Activated T-cell treated with anti-CD3 and anti-CD28 coated beads, Interleukin-2, amount 50 U/mL, for 48 hours (primary cell): ENCODE results near the gene IQCC.

Source experiments
- DNase-seq, 2 experiments: peaks; one replicate each; pipeline ENCODE4 v3.0.0-alpha.2; 2020

The IQCC gene

DNA sequence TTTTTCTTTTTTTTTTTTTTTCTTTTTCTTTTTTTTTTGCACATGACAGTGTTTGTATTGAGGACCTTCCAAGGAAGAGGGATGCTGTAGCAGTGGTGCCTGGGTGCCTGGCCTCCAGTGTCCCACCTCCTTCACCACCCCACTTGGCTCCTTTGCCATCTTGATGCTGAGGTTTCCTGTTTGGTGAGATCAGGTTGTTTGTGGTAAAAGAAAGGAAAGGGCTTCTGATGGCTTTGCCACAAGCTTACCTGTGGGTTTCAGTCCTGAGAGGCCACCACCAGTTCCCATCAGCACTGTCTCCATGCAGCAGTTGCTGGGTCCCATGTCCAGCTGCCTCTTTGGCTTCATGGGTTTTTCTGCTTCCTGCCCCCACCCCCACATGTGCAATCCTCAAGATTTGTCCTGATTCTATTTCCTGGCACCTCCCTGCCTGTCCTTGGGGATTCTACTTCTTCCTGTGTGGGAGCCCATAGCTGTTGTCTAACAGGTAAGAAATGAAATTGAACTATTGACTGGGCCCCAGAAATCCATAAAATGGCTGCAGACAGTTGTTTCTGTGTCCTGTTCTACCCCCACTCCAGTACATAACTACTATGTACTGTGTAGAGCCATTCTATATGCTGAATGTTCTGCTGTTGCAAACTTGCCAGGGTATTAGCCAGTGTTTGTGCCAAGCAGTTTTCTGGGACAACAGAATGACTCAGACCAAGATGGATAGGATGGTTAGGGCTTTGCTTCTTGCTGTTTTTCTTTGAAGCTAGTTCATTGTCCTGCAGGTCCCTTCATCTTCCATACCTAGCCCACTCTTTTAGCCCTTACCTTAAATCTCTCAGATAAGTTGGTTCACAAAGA, 9.3 kb upstream of the IQCC start:
- no peak for DNase-seq

- no peak for DNase-seq
Observed at GRCh38 chr1:32197074-32197473, 8.4 kb upstream of the IQCC start.

GRCh38 chr1:32197837-32198236, 7.6 kb upstream of the IQCC start:
- no peak for DNase-seq

- DNase-seq: no peak
Observed at GRCh38 chr1:32198237-32199042, 7.0 kb upstream of the IQCC start.

DNA sequence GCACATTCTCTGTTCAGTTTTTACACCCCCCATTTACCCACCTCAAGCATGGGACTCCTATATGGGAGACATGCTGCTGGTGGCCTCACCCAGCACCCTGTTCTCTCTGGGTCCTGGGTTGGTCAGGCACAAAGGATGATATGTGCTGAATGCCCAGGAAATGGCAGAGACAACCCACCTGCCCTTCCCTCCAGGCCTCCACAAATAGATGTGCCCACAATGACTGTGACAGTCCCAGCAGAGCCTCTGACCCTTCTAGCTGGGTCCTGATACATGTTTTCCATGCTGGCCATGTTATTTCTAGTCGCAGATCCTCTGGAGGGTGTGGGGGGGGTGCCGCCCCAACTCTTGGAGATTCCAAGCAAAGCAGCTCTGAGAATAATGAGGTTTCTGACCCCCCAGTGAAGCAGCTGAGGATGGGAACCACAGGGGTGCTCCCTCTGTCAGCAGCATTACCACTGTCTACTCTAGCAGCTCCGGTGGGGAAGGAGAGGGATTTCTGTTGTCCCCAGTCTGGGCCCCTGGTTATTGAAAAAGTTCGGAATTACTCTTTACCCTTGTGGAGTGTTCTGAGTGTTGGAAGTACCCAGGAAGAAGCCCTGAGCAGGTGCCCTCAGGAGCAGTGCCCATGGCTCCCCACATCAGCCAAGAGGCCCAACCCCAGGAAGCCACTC, 6.3 kb upstream of the IQCC start:
- no peak for DNase-seq

GRCh38 chr1:32199717-32200072, 5.8 kb upstream of the IQCC start:
- DNase-seq: no peak

DNA sequence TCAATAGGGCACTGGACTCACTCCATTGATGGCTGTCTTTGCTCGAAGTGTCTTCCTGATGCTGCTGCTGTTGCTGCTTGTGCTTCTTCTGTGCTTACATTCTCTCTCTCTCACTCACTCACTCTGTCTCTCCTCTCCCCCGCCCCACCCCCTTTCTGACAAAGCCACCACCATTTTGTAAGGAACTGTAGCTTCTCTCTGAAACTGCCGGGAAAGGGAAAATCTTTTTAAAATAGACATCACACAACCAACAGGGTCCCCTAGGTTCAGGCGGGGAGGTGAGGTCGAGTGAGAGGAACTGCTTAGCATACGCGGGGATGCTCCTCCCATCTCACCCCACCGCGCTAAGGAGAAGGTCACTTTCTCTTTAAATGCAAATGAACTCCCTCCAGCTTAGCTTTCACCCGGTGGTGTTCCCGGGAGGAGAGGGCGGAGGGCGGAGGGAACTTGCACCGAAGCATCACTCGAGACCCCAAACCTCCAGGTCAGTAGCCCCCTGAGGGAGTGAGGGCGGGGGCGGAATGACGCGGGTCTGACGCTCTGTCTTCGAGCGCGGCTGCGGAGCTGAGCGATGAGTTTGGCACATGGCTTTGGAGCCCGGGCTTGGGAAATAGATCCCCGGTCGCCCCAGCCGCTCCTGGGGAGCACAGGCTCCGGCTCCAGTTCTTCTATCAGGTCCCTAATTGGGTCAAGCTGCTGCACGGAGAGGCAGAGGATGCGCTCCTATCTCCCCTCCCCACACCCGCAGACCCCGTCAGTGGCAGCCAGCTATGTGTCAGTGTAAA, 5.1 kb upstream of the IQCC start, which contains the start of gene CCDC28B:
Gene CCDC28B (plus strand): TSS at position 370 of the 785 bp plus-strand sequence. CDS start 1,341 bp downstream, outside the sequence.
- DNase-seq: peak; percentile 73 to 74

DNA sequence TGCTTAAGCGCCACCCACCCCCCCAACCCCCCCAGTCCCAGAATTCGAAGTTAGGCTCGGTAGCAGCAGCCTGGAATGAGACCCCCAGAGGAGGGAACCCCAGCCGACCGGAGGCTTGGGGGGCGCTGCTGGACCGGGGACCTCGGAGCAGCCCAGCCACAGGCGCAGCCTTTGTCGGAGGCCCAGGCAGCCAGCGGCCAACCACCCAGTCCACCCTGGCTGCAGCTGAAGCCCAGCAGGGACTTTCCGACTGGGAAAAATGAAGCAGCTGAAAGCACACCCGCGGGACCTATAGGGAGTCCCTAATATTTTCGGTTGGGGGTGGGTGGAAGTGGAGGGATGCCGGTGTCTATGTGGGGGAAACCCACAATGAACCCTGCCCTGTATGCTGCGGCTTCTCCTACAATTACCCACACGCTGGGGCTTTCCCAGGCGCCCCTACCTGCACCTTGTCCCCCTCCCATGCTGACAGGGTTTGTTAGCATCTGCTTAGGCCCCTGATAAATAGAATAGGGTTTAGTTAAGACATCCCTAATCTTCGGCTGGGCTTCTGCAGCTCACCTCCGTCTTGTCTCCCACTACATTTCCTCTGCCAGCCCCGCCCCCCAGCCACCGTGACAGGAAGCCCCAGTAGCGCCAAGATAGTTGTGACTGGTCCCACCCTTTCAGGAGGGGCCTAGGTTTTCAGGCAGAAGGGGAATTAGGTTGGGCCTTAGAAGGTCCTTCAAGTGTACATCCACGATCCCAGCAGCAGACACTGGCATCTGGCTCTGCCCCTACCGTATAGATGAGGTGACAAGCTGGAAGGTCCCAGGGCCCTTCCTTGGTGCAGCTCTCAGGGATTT, 4.2 kb upstream of the IQCC start:
- DNase-seq: peak; percentile 87

DNA sequence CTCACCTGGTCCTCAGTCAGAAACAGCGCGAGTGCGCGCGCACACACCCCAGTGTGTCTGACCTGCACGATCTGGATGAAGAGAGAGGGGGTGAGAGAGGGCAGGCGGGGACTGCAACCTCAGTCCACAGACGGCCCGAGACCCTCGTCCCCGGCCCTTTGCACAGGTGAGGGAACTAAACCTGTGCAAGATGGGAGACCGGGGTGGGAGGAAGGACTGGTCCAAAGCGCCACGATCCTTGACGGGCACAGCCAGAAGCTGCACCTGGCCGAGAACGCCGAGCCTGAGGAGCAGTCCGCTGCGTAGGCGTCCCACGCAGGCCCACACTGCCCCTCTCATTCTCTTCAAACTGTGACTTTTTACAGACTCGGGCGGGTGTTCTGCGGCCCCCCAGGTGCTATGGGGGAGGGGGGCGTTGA, 519 bp upstream of the IQCC start:
- no peak for DNase-seq

DNA sequence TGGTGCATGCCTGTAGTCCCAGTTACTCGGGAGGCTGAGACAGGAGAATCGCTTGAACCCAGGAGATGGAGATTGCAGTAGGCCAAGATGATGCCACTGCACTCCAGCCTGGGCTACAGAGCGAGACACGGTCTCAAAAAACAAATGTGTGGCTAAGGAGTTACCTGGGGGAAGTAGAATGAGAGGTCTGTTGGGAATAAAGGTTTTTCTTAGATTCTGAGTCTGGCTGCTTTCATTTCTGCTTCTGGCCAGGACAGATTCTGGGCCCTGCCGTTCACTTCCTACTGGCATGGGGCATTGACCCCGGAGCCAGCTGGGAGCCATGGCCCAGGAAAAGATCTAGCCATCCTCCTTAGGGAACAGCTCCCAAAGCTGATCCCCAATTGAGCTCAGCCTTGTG, 3.0 kb downstream of the IQCC start:
- DNase-seq: no peak

GRCh38 chr1:32208891-32209328, 3.4 kb downstream of the IQCC start, which contains the start of gene DCDC2B:
DCDC2B (plus strand) TSS chr1:32209089; CDS start chr1:32209094, 5 bp downstream.
- DNase-seq: no peak

- DNase-seq: peak; percentile 69 to 75
Observed at GRCh38 chr1:32215629-32216480, 10.4 kb downstream of the IQCC start.

GRCh38 chr1:32216566-32216965, 11.1 kb downstream of the IQCC start:
- DNase-seq: no peak

- no peak for DNase-seq
Observed at GRCh38 chr1:32219022-32219421, 13.6 kb downstream of the IQCC start.

- DNase-seq: no peak
Observed at GRCh38 chr1:32220746-32221580, 15.5 kb downstream of the IQCC start.

GRCh38 chr1:32221581-32221979, 16.1 kb downstream of the IQCC start:
- DNase-seq: no peak

DNA sequence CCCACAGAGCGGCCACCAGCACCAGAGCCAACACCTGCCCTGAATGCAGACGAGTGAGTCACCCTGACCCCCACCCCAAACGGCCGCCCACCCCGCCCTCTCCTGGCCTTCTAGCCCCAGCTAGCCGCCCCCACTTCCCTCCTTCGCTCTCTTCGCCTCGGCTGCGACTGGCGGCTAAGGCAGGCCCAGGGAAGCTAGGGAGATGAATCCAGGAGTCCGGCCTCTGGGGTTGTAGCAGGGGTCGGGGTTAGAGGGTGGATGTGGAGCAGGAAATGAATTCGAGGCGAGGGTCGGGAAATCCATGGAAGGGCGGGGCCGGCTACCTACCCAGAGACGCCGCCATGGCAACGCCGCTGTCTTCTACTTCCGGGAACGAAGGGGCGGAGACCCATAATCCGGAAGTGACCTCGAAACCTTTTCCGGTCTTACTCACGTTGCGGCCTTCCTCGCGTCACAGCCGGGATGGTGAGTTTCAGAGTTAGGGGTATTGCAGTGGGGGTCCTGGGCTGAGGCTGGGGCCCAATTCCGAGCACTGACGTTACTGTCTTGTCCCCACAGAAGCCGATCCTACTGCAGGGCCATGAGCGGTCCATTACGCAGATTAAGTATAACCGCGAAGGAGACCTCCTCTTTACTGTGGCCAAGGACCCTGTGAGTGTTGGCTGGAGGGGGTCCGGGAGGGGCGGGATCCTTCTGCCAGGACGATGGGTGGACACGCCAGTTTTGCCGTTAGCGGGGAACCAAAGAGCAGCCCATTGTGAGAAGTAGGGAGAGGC, 16.7 kb downstream of the IQCC start, which contains the start of the genes EIF3I and TMEM234:
Gene EIF3I (plus strand): TSS at position 428 of the 776 bp plus-strand sequence. CDS start 35 bp downstream, at position 463.
Gene TMEM234 (minus strand): TSS at position 374 of the 776 bp plus-strand sequence. CDS start 31 bp downstream, at position 343.
- peak; percentile 90 to 94 for DNase-seq

- DNase-seq: no peak
Observed at GRCh38 chr1:32223683-32224082, 18.2 kb downstream of the IQCC start.
